ENCODE results near the gene CNBP. TPM values are rescaled to one million over a fixed set of nuclear protein-coding genes. Genes with fewer than 3 reads are reported as not detected.
"Not testable (repeated sequence)": the region's sequence is repeated elsewhere in the genome, so short reads cannot be mapped to it uniquely, and the experiment has no call there.

CNBP gene
- total RNA-seq, 1 experiment from 2014 or later: 379 TPM

- DNase-seq (ENCODE audit: low spot score); in situ Hi-C loops (cut with HindIII; ENCODE audit: low sequenced_read_pairs): not testable (repeated sequence)
Measured at GRCh38 chr3:129189793-129190192, 6.1 kb upstream of the CNBP start.

GRCh38 chr3:129187857-129188256 lies 4.2 kb upstream of the CNBP start:
- DNase-seq (ENCODE audit: low spot score): no peak
- in situ Hi-C loops (cut with HindIII; ENCODE audit: low sequenced_read_pairs): no loop called here

- in situ Hi-C loops (cut with HindIII; ENCODE audit: low sequenced_read_pairs): no loop called here
- DNase-seq (ENCODE audit: low spot score): no peak
Measured at GRCh38 chr3:129185783-129186182, 2.1 kb upstream of the CNBP start.

- DNase-seq (ENCODE audit: low spot score); in situ Hi-C loops (cut with HindIII; ENCODE audit: low sequenced_read_pairs): not testable (repeated sequence)
Measured at GRCh38 chr3:129184784-129185542, 1.3 kb upstream of the CNBP start.

- DNase-seq (ENCODE audit: low spot score): no peak
- in situ Hi-C loops (cut with HindIII; ENCODE audit: low sequenced_read_pairs): no loop called here
Measured at GRCh38 chr3:129184396-129184657, 631 bp upstream of the CNBP start.

- in situ Hi-C loops (cut with HindIII; ENCODE audit: low sequenced_read_pairs): no loop called here
- no peak for DNase-seq (ENCODE audit: low spot score)
Measured at GRCh38 chr3:129182390-129183185, 1.1 kb downstream of the CNBP start.

- DNase-seq (ENCODE audit: low spot score): no peak
- in situ Hi-C loops (cut with HindIII; ENCODE audit: low sequenced_read_pairs): no loop called here
Measured at GRCh38 chr3:129181819-129182218, 1.9 kb downstream of the CNBP start.

- in situ Hi-C loops (cut with HindIII; ENCODE audit: low sequenced_read_pairs): no loop called here
Measured at GRCh38 chr3:129180461-129180860, 3.2 kb downstream of the CNBP start.

GRCh38 chr3:129176051-129176450 lies 7.6 kb downstream of the CNBP start:
- in situ Hi-C loops (cut with HindIII; ENCODE audit: low sequenced_read_pairs): no loop called here
- DNase-seq (ENCODE audit: low spot score): no peak

More at GRCh38 chr3:129180461-129180860, 3.2 kb downstream of the CNBP start:
- peak; percentile 26 for DNase-seq (ENCODE audit: low spot score)

GRCh38 chr3:129173725-129174124 lies 10.0 kb downstream of the CNBP start:
- in situ Hi-C loops (cut with HindIII; ENCODE audit: low sequenced_read_pairs): no loop called here
- no peak for DNase-seq (ENCODE audit: low spot score)

- no peak for DNase-seq (ENCODE audit: low spot score)
- in situ Hi-C loops (cut with HindIII; ENCODE audit: low sequenced_read_pairs): no loop called here
Measured at GRCh38 chr3:129173206-129173605, 10.5 kb downstream of the CNBP start.

- in situ Hi-C loops (cut with HindIII; ENCODE audit: low sequenced_read_pairs): no loop called here
- DNase-seq (ENCODE audit: low spot score): no peak
Measured at GRCh38 chr3:129166579-129167332, 16.9 kb downstream of the CNBP start.

GRCh38 chr3:129165594-129165993 lies 18.1 kb downstream of the CNBP start:
- DNase-seq (ENCODE audit: low spot score); in situ Hi-C loops (cut with HindIII; ENCODE audit: low sequenced_read_pairs): not testable (repeated sequence)

GRCh38 chr3:129164500-129164899 lies 19.2 kb downstream of the CNBP start:
- DNase-seq (ENCODE audit: low spot score): no peak
- in situ Hi-C loops (cut with HindIII; ENCODE audit: low sequenced_read_pairs): no loop called here

- peak; percentile 23 for DNase-seq (ENCODE audit: low spot score)
- in situ Hi-C loops (cut with HindIII; ENCODE audit: low sequenced_read_pairs): no loop called here
Measured at GRCh38 chr3:129162729-129163579, 20.7 kb downstream of the CNBP start.

GRCh38 chr3:129161860-129162271 lies 21.8 kb downstream of the CNBP start:
- in situ Hi-C loops (cut with HindIII; ENCODE audit: low sequenced_read_pairs): no loop called here
- peak; percentile 23 for DNase-seq (ENCODE audit: low spot score)

GRCh38 chr3:129160891-129161859 lies 22.5 kb downstream of the CNBP start, which contains the start of gene ISY1:
TSS of gene ISY1 (minus strand) at chr3:129161063. CDS start at chr3:129160975, 88 bp downstream.
- in situ Hi-C loops (cut with HindIII; ENCODE audit: low sequenced_read_pairs): no loop called here
- peak; percentile 95 for DNase-seq (ENCODE audit: low spot score)

- in situ Hi-C loops (cut with HindIII; ENCODE audit: low sequenced_read_pairs): no loop called here
- DNase-seq (ENCODE audit: low spot score): no peak
Measured at GRCh38 chr3:129144786-129145185, 38.9 kb downstream of the CNBP start.

Data from G401 (cell line).